Pancreas (tissue), 10 donors: Measurements from ENCODE around the gene DPM2. TPM values are rescaled to one million over a fixed set of nuclear protein-coding genes. Genes with fewer than 3 reads are reported as not detected.

Experiments used
- ATAC-seq, 4 donors: fragments of 200-7000 bp; cut with Tn5 transposase; one replicate each; pipeline versions ENCODE4 v1.8.0 to v1.9.1; 2020; ENCODE audit warnings: mild to moderate bottlenecking in 4 of 4, moderate library complexity in 4 of 4
- DNase-seq, 6 donors: peaks; one replicate each; pipeline ENCODE4 v3.0.0-alpha.2; 2020
- FAIRE-seq: peaks from 2 replicates; lab custom pipeline; 2012; peaks lifted over from hg19 to GRCh38; lab: Jason Lieb, UNC
- H3K27ac ChIP-seq, 4 donors: fragments of 200-600 bp; sonication (generic); 1 replicate in 3 of 4; 2 replicates in 1 of 4; pipeline versions ENCODE4 v1.5.0 to v1.8.0; 2020
- H3K27me3 ChIP-seq, 4 donors: fragments of 200-600 bp; one replicate each; pipeline ENCODE4 v1.8.0; 2021
- H3K36me3 ChIP-seq, 3 donors: fragments of 200-600 bp; sonication (generic) in 1 of 3; one replicate each; pipeline versions ENCODE4 v1.5.0 to v1.8.0; 2020 to 2021
- H3K4me1 ChIP-seq, 3 donors: fragments of 200-600 bp; one replicate each; pipeline ENCODE4 v1.8.0; 2021
- H3K4me3 ChIP-seq, 4 donors: fragments of 200-600 bp; sonication (generic) in 2 of 4; one replicate each; pipeline versions ENCODE4 v1.5.0 to v1.8.0; 2020 to 2021
- H3K9me3 ChIP-seq, 4 donors: fragments of 200-600 bp; one replicate each; pipeline ENCODE4 v1.8.0; 2021
- WGBS, 2 donors: extraction: QIAGEN DNeasy Blood & Tissue Kit; methylation state at CpG; one replicate each; pipeline ENCODE4 v1.1.7; 2013; 5-methylcytosine and 5-hydroxymethylcytosine counted together
- intact Hi-C, 3 donors: fragments of 100-400 bp; cut with DNase I; formaldehyde crosslinking; loops; one replicate each; pipeline versions ENCODE4 v1.11.1 to v1.14.2; 2022
- polyA plus RNA-seq, 2 donors: library from polyadenylated mRNA; stranded (reverse); fragments of 200-250 nt; gene quantifications; one replicate each; pipeline ENCODE4 v1.2.3, GENCODE V29; 2013
- total RNA-seq, 6 donors: library from RNA; stranded (reverse); fragmentation: NEBNext Ultra II Directional in 4 of 6; extraction: Animal tissue kit (Norgen Biotek cat#: 25700) in 4 of 6; gene quantifications; one replicate each; pipeline versions ENCODE4 v1.2.1 to v1.2.4, GENCODE V29; 2021 to 2023
- TF ChIP-seq, protein P1 (sequence below), 4 donors: fragments of 200-600 bp; sonication (generic) in 3 of 4; IDR thresholded peaks; one replicate each; pipeline versions ENCODE4 v1.5.0 to v1.8.0; 2021; ENCODE audit warnings: antibody characterized with exemption in 4 of 4
- donor health status: healthy with polysubstance abuse.
- donor health status: DM: no; HTN: no; CAD: no; lungs with moderate emphysema.
- donor health status: DM: no; HTN: no; CAD: no.
- donor health status: control.
- donor health status: control.
- donor health status: Bipolar disorder and iron deficiency.
- donor health status: DM: yes; HTN: yes; CAD: no.
- donor health status: DM: no; HTN: no; CAD: no.
- donor health status: DM: no; HTN: no; CAD: no.
- donor health status: DM: yes; HTN: yes; CAD: no.

DPM2 gene
- total and polyA plus RNA-seq, 8 donors, result 19.6 to 56.8 (median 27.8) TPM

GRCh38 chr9:127955294-127956015 is 17.8 kb upstream of the DPM2 start:
- Histone ChIP-seq H3K27me3 (no peaks in the 10 kb centered on the region), H3K4me3 (no peak overlapping the region), H3K27ac (peak overlapping the region; percentile 71 to 85 (median 74)), H3K36me3 (no peaks in the 10 kb centered on the region), H3K4me1 (peaks cover 34 to 46% (median 40%) of the 10 kb centered on the region in 3 donors), H3K9me3 (no peaks in the 10 kb centered on the region)
- TF ChIP-seq, protein P1, sequence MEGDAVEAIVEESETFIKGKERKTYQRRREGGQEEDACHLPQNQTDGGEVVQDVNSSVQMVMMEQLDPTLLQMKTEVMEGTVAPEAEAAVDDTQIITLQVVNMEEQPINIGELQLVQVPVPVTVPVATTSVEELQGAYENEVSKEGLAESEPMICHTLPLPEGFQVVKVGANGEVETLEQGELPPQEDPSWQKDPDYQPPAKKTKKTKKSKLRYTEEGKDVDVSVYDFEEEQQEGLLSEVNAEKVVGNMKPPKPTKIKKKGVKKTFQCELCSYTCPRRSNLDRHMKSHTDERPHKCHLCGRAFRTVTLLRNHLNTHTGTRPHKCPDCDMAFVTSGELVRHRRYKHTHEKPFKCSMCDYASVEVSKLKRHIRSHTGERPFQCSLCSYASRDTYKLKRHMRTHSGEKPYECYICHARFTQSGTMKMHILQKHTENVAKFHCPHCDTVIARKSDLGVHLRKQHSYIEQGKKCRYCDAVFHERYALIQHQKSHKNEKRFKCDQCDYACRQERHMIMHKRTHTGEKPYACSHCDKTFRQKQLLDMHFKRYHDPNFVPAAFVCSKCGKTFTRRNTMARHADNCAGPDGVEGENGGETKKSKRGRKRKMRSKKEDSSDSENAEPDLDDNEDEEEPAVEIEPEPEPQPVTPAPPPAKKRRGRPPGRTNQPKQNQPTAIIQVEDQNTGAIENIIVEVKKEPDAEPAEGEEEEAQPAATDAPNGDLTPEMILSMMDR (IDR thresholded peaks at IDR 0.05), result peak; percentile 31 to 55 (median 50)
- 18 to 19% methylated on average over 12 of the region's 12 CpGs for WGBS, 2 donors
- ATAC-seq, result peak; percentile 87 to 93 (median 90)
- no peak for FAIRE-seq
- peak in 5 of 6 donors; percentile 91 to 93 (median 92) for DNase-seq
- intact Hi-C loops, result no loop called here

DNA sequence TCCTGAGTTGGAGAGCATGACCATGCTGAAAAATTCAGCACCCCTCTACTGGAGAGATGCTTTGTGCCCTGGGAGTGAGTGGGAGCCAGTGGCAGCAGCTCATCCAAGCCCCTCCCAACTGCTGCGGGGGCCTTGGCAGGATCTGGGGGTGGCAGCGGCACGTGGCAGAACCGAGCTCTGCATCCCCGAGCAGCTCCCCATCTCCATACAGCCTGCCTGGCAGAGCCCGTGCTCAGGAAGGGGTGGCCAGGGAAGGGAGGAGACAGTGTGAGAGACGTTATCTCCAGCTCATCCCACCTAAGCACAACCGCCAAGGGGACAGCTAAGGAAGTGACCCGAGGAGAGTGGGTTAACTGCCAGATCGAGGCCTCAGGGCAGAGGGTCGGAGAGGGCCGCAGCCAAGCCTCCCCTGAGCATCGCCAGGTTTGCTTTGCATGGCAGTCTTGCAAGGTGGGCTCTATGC is 17.2 kb upstream of the DPM2 start:
- peak overlapping the region; percentile 48 to 85 (median 74) for H3K27ac ChIP-seq
- 52 to 59% methylated on average over 13 of the region's 13 CpGs for WGBS, 2 donors
- no peak for ATAC-seq
- TF ChIP-seq, protein P1 (IDR thresholded peaks at IDR 0.05), result no peak
- no peak overlapping the region for H3K4me3 ChIP-seq
- no peaks in the 10 kb centered on the region for H3K36me3 ChIP-seq
- H3K4me1 ChIP-seq, result peaks cover 36 to 52% (median 43%) of the 10 kb centered on the region in 3 donors
- intact Hi-C loops, result no loop called here
- no peaks in the 10 kb centered on the region for H3K27me3 ChIP-seq
- DNase-seq, result peak in 1 of 6 donors; percentile 60
- no peaks in the 10 kb centered on the region for H3K9me3 ChIP-seq
- no peak for FAIRE-seq

- intact Hi-C loops, result no loop called here
- WGBS, 2 donors, result 82 to 83% methylated on average over 17 of the region's 17 CpGs
- H3K36me3 ChIP-seq, result no peaks in the 10 kb centered on the region
- H3K9me3 ChIP-seq, result no peaks in the 10 kb centered on the region
- DNase-seq, result peak in 2 of 6 donors; percentile 46 to 64
- H3K27me3 ChIP-seq, result no peaks in the 10 kb centered on the region
- peaks cover 39 to 56% (median 44%) of the 10 kb centered on the region in 3 donors for H3K4me1 ChIP-seq
- no peak for FAIRE-seq
- no peak for ATAC-seq
- TF ChIP-seq, protein P1 (IDR thresholded peaks at IDR 0.05), result no peak
- peak overlapping the region in 3 of 4 donors; percentile 73 to 85 (median 76) for H3K27ac ChIP-seq
- H3K4me3 ChIP-seq, result no peak overlapping the region
These were observed 16.3 kb upstream of the DPM2 start for GRCh38 chr9:127953768-127954505.

DNA sequence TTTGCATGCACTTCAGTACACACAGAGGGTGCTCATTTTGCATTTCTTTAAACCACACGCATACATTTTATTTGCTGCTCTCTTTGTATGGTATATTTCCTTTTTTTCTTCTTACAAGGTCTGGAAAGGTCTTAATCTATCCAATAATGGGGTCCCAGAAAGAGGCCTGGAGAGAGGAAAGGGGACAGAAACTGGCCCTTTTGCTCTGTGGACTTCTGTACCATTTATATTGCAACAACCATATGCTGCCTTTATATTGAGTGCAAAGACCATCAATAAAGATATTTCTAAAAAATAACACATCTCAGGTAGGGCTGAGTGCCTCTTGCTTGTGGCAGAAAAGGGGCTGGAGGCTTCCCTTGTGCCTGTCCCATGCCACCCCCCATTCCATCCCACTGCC is 15.5 kb upstream of the DPM2 start:
- FAIRE-seq (no peak), ATAC-seq (no peak), DNase-seq (no peak)
- Histone ChIP-seq H3K27ac (no peak overlapping the region), H3K4me3 (no peak overlapping the region), H3K9me3 (no peaks in the 10 kb centered on the region), H3K4me1 (peaks cover 39 to 56% (median 44%) of the 10 kb centered on the region in 3 donors), H3K27me3 (no peaks in the 10 kb centered on the region), H3K36me3 (no peaks in the 10 kb centered on the region)
- WGBS, 2 donors, result 95 to 96% methylated on average over 1 of the region's 1 CpG
- TF ChIP-seq, protein P1 (IDR thresholded peaks at IDR 0.05), result no peak
- intact Hi-C loops, result no loop called here
